Femur (tissue), 1 donor: ENCODE results near the gene ARVCF.
"Not testable (repeated sequence)": the region's sequence is repeated elsewhere in the genome, so short reads cannot be mapped to it uniquely, and the experiment has no call there.

Source experiments
- DNase-seq: peaks from one replicate; pipeline ENCODE4 v3.0.0-alpha.2; 2017

Gene ARVCF

GRCh38 chr22:19959043-19959586, 57.5 kb downstream of the ARVCF start:
- DNase-seq: peak; percentile 87

GRCh38 chr22:19958083-19959042, 58.3 kb downstream of the ARVCF start:
- peak; percentile 21 for DNase-seq

- peak; percentile 29 for DNase-seq
Measured at GRCh38 chr22:19957445-19957844, 59.2 kb downstream of the ARVCF start.

- peak; percentile 27 for DNase-seq
Measured at GRCh38 chr22:19955241-19956128, 61.1 kb downstream of the ARVCF start.

GRCh38 chr22:19951346-19951745, 65.3 kb downstream of the ARVCF start:
- DNase-seq: no peak

GRCh38 chr22:19948057-19948760, 68.4 kb downstream of the ARVCF start:
- DNase-seq: no peak

GRCh38 chr22:19943082-19944026, 73.3 kb downstream of the ARVCF start:
- peak; percentile 53 for DNase-seq

- DNase-seq: peak; percentile 67
Measured at GRCh38 chr22:19942157-19943081, 74.2 kb downstream of the ARVCF start.

GRCh38 chr22:19941365-19942082, 75.1 kb downstream of the ARVCF start, which contains the start of the genes COMT and TXNRD2:
Gene COMT (plus strand): TSS chr22:19941772. CDS start chr22:19962527, 20,755 bp downstream.
Gene TXNRD2 (minus strand): TSS chr22:19941818. CDS start chr22:19941803, 15 bp downstream.
- DNase-seq: peak; percentile 81

- no peak for DNase-seq
Measured at GRCh38 chr22:19940536-19941364, 75.9 kb downstream of the ARVCF start.

GRCh38 chr22:19937616-19938473, 78.8 kb downstream of the ARVCF start:
- no peak for DNase-seq

GRCh38 chr22:19936513-19936912, 80.1 kb downstream of the ARVCF start:
- DNase-seq: no peak

GRCh38 chr22:19935123-19935718, 81.4 kb downstream of the ARVCF start:
- not testable (repeated sequence) for DNase-seq

- no peak for DNase-seq
Measured at GRCh38 chr22:19933341-19934241, 83.0 kb downstream of the ARVCF start.

- DNase-seq: no peak
Measured at GRCh38 chr22:19932367-19933206, 84.0 kb downstream of the ARVCF start.
